WTC11 (cell line): ENCODE measurements around the gene DAB1. TPM values are rescaled to one million over a fixed set of nuclear protein-coding genes. Genes with fewer than 3 reads are reported as not detected.

Source experiments
- ATAC-seq: fragments of 200-7000 bp; cut with Tn5 transposase; 2 replicates; pipeline ENCODE4 v1.10.0; 2021; ENCODE audit warnings: mild to moderate bottlenecking, moderate library complexity
- CTCF ChIA-PET: fragments of 300-600 bp; sonication (Branson Sonifier 250); formaldehyde crosslinking; loops from one replicate; lab custom pipeline; 2021; ENCODE audit warnings: antibody characterized with exemption; lab: Charles Lee
- POLR2A ChIA-PET: fragments of 350-600 bp; sonication (Branson Sonifier 250); formaldehyde crosslinking; loops from one replicate; lab custom pipeline; 2021; ENCODE audit warnings: antibody characterized with exemption; lab: Charles Lee
- DNase-seq: peaks from one replicate; pipeline ENCODE4 v3.0.0; 2021; ENCODE audit warnings: low spot score
- H3K27ac Mint-ChIP-seq: 2 replicates; pipeline ENCODE4 v1.8.0; 2021; ENCODE audit warnings: mixed read lengths
- H3K27me3 Mint-ChIP-seq: 2 replicates; pipeline ENCODE4 v1.8.0; 2021; ENCODE audit warnings: low read depth, mild to moderate bottlenecking, moderate library complexity, mixed read lengths
- H3K36me3 Mint-ChIP-seq: 2 replicates; pipeline ENCODE4 v1.8.0; 2021; ENCODE audit warnings: mixed read lengths
- H3K4me1 Mint-ChIP-seq: 2 replicates; pipeline ENCODE4 v1.8.0; 2022; ENCODE audit warnings: mixed read lengths
- H3K4me3 Mint-ChIP-seq: 2 replicates; pipeline ENCODE4 v1.8.0; 2021; ENCODE audit warnings: mild to moderate bottlenecking, moderate library complexity, mixed read lengths
- H3K9me3 Mint-ChIP-seq: 2 replicates; pipeline ENCODE4 v1.8.0; 2021; ENCODE audit warnings: mixed read lengths
- ATF2 ChIP-seq: sonication (generic); formaldehyde crosslinking; IDR thresholded peaks from 2 replicates; pipeline ENCODE4 v1.8.1; 2022; ENCODE audit warnings: low read depth, missing genetic modification reagents, borderline replicate concordance
- ELF4 ChIP-seq: sonication (generic); formaldehyde crosslinking; IDR thresholded peaks from 2 replicates; pipeline ENCODE4 v1.8.1; 2022; ENCODE audit warnings: low read depth, mild to moderate bottlenecking, moderate library complexity, missing genetic modification reagents
- EMX1 ChIP-seq: fragments of 250-450 bp; sonication (Bioruptor Pico); IDR thresholded peaks from 2 replicates; pipeline ENCODE4 v1.8.0; 2021; ENCODE audit warnings: mild to moderate bottlenecking
- ERG ChIP-seq: fragments of 250-450 bp; sonication (Bioruptor Pico); IDR thresholded peaks from 2 replicates; pipeline ENCODE4 v1.8.0; 2021; ENCODE audit warnings: mild to moderate bottlenecking
- ESRRA ChIP-seq: sonication (generic); formaldehyde crosslinking; IDR thresholded peaks from 2 replicates; pipeline ENCODE4 v1.8.1; 2022; ENCODE audit warnings: mild to moderate bottlenecking, missing genetic modification reagents, borderline replicate concordance
- FOXK1 ChIP-seq: sonication (generic); formaldehyde crosslinking; IDR thresholded peaks from 2 replicates; pipeline ENCODE4 v1.8.0; 2022; ENCODE audit warnings: mild to moderate bottlenecking, moderate library complexity, missing genetic modification reagents
- GTF2I ChIP-seq: fragments of 250-450 bp; sonication (Bioruptor Pico); conservative IDR thresholded peaks from 2 replicates; pipeline ENCODE4 v1.4.0; 2021; ENCODE audit warnings: mild to moderate bottlenecking
- JUN ChIP-seq: sonication (generic); formaldehyde crosslinking; IDR thresholded peaks from 2 replicates; pipeline ENCODE4 v1.8.0; 2023; ENCODE audit warnings: mild to moderate bottlenecking, missing genetic modification reagents
- KAT7 ChIP-seq: sonication (generic); formaldehyde crosslinking; IDR thresholded peaks from 2 replicates; pipeline ENCODE4 v1.8.1; 2023; ENCODE audit warnings: missing genetic modification reagents, mild to moderate bottlenecking, borderline replicate concordance
- MYBL2 ChIP-seq: sonication (generic); formaldehyde crosslinking; IDR thresholded peaks from 2 replicates; pipeline ENCODE4 v1.8.1; 2023; ENCODE audit warnings: mild to moderate bottlenecking, moderate library complexity, missing genetic modification reagents
- NFATC4 ChIP-seq: fragments of 250-450 bp; sonication (Bioruptor Pico); IDR thresholded peaks from 2 replicates; pipeline ENCODE4 v1.9.0; 2021; ENCODE audit warnings: mild to moderate bottlenecking
- NFYB ChIP-seq: sonication (generic); formaldehyde crosslinking; conservative IDR thresholded peaks from 2 replicates; pipeline ENCODE4 v1.8.0; 2022; ENCODE audit warnings: low read depth, missing genetic modification reagents
- NR1H2 ChIP-seq: sonication (generic); formaldehyde crosslinking; IDR thresholded peaks from 2 replicates; pipeline ENCODE4 v1.9.0; 2021; ENCODE audit warnings: mild to moderate bottlenecking, moderate library complexity, missing genetic modification reagents
- NR2C2 ChIP-seq: sonication (generic); formaldehyde crosslinking; IDR thresholded peaks from 2 replicates; pipeline ENCODE4 v1.8.0; 2022; ENCODE audit warnings: mild to moderate bottlenecking, missing genetic modification reagents
- NR3C1 ChIP-seq: sonication (generic); formaldehyde crosslinking; conservative IDR thresholded peaks from 2 replicates; pipeline ENCODE4 v1.8.1; 2023; ENCODE audit warnings: low read depth, mild to moderate bottlenecking, missing genetic modification reagents
- SP1 ChIP-seq: sonication (generic); formaldehyde crosslinking; conservative IDR thresholded peaks from 2 replicates; pipeline ENCODE4 v1.8.1; 2022; ENCODE audit warnings: missing genetic modification reagents
- TEAD4 ChIP-seq: sonication (generic); formaldehyde crosslinking; IDR thresholded peaks from 2 replicates; pipeline ENCODE4 v1.8.0; 2022; ENCODE audit warnings: mild to moderate bottlenecking, missing genetic modification reagents
- ZBTB43 ChIP-seq: sonication (generic); formaldehyde crosslinking; IDR thresholded peaks from 2 replicates; pipeline ENCODE4 v1.8.1; 2023; ENCODE audit warnings: mild to moderate bottlenecking, missing genetic modification reagents
- ZNF138 ChIP-seq: sonication (generic); formaldehyde crosslinking; conservative IDR thresholded peaks from 2 replicates; pipeline ENCODE4 v1.8.1; 2022; ENCODE audit warnings: mild to moderate bottlenecking, moderate library complexity, missing genetic modification reagents
- ZNF232 ChIP-seq: sonication (generic); formaldehyde crosslinking; IDR thresholded peaks from 2 replicates; pipeline ENCODE4 v1.8.0; 2022; ENCODE audit warnings: mild to moderate bottlenecking, missing genetic modification reagents
- ZNF281 ChIP-seq: sonication (generic); formaldehyde crosslinking; IDR thresholded peaks from 2 replicates; pipeline ENCODE4 v1.8.0; 2023; ENCODE audit warnings: mild to moderate bottlenecking, missing genetic modification reagents
- ZNF317 ChIP-seq: sonication (generic); formaldehyde crosslinking; IDR thresholded peaks from 2 replicates; pipeline ENCODE4 v1.8.1; 2023; ENCODE audit warnings: low read depth, mild to moderate bottlenecking, moderate library complexity, missing genetic modification reagents, borderline replicate concordance
- ZNF396 ChIP-seq: fragments of 250-450 bp; sonication (Bioruptor Pico); IDR thresholded peaks from 2 replicates; pipeline ENCODE4 v1.8.0; 2021; ENCODE audit warnings: mild to moderate bottlenecking, moderate library complexity, borderline replicate concordance
- total RNA-seq: library from RNA; stranded (reverse); gene quantifications from 3 replicates; pipeline ENCODE4 v1.2.3, GENCODE V29; 2021
- TF ChIP-seq, protein P1 (sequence below): fragments of 250-450 bp; sonication (Bioruptor Pico); IDR thresholded peaks from 2 replicates; pipeline ENCODE4 v1.9.0; 2021; ENCODE audit warnings: mild to moderate bottlenecking
- TF ChIP-seq, protein P2 (sequence below): fragments of 250-450 bp; sonication (Bioruptor Pico); IDR thresholded peaks from 2 replicates; pipeline ENCODE4 v1.9.0; 2021; ENCODE audit warnings: mild to moderate bottlenecking
- TF ChIP-seq, protein P3 (sequence below): sonication (generic); formaldehyde crosslinking; IDR thresholded peaks from 2 replicates; pipeline ENCODE4 v1.8.1; 2022; ENCODE audit warnings: mild to moderate bottlenecking, missing genetic modification reagents, moderate library complexity, borderline replicate concordance

Gene DAB1
- total RNA-seq, 1 experiment from 2014 or later: 10.7 TPM

DNA sequence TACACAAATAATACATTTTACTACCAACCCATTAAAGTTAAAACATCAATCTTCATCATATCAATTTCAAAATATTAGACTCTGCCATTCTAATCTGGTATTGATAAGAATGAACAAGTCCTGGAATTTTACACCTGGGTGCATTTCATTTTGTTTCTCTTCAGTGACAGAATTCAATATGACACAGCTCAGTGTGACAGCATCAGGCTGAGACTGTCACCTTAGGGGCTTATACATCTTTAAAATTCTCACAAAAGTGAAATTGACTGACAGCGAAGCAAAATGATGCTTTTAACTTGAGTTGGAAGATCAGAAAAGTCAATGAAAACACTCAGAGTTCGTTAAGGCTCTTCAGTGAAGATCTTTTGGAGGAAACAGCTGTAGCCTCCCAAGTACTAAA is 213.0 kb downstream of the DAB1 start:
- no peak overlapping the region for H3K27ac Mint-ChIP-seq
- peaks cover 39% of the 10 kb centered on the region for H3K27me3 Mint-ChIP-seq
- DNase-seq (no peak), ATAC-seq (no peak)
- H3K36me3 Mint-ChIP-seq: no peaks in the 10 kb centered on the region
- no peak overlapping the region for H3K4me3 Mint-ChIP-seq
- no peaks in the 10 kb centered on the region for H3K9me3 Mint-ChIP-seq
- ChIA-PET POLR2A (no interaction called here), CTCF (no interaction called here)
- TF ChIP-seq ZBTB43 (CRISPR knock-in tag) (no peak), ATF2 (no peak), NFATC4 (CRISPR knock-in tag) (no peak), ZNF281 (CRISPR knock-in tag) (no peak), ERG (CRISPR knock-in tag) (no peak), EMX1 (no peak), NR3C1 (no peak), FOXK1 (CRISPR knock-in tag) (no peak), NR1H2 (CRISPR knock-in tag) (no peak), ZNF317 (CRISPR knock-in tag) (no peak), ZNF396 (no peak), ESRRA (CRISPR knock-in tag) (no peak), JUN (CRISPR knock-in tag) (no peak), ZNF138 (CRISPR knock-in tag) (no peak)
- TF ChIP-seq, protein P1, sequence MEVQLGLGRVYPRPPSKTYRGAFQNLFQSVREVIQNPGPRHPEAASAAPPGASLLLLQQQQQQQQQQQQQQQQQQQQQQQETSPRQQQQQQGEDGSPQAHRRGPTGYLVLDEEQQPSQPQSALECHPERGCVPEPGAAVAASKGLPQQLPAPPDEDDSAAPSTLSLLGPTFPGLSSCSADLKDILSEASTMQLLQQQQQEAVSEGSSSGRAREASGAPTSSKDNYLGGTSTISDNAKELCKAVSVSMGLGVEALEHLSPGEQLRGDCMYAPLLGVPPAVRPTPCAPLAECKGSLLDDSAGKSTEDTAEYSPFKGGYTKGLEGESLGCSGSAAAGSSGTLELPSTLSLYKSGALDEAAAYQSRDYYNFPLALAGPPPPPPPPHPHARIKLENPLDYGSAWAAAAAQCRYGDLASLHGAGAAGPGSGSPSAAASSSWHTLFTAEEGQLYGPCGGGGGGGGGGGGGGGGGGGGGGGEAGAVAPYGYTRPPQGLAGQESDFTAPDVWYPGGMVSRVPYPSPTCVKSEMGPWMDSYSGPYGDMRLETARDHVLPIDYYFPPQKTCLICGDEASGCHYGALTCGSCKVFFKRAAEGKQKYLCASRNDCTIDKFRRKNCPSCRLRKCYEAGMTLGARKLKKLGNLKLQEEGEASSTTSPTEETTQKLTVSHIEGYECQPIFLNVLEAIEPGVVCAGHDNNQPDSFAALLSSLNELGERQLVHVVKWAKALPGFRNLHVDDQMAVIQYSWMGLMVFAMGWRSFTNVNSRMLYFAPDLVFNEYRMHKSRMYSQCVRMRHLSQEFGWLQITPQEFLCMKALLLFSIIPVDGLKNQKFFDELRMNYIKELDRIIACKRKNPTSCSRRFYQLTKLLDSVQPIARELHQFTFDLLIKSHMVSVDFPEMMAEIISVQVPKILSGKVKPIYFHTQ (CRISPR knock-in tag): no peak
- TF ChIP-seq, all 79 proteins: peak for 0
- peaks cover 22% of the 10 kb centered on the region for H3K4me1 Mint-ChIP-seq

DNA sequence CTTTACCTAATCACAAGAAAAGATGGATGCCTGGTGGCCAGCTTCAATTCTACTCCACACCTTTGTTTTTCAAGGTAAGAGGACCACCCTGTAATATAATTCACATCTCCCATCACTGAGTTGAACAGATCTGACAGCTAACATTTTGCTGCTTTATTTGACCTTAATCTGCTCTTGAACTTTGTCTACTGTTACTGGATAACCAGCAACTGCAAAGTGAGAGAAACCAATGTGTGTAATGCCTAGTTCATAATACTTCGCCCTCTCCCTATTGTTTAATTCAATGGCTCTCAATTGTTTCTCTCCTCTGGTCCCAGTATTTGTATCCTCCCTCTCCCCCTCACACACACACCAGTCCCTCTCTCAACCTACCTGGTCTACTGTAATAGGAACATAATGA is 214.4 kb downstream of the DAB1 start:
- Mint-ChIP-seq H3K9me3 (no peaks in the 10 kb centered on the region), H3K4me3 (no peak overlapping the region), H3K27me3 (peaks cover 53% of the 10 kb centered on the region), H3K36me3 (no peaks in the 10 kb centered on the region), H3K4me1 (peaks cover 25% of the 10 kb centered on the region), H3K27ac (no peak overlapping the region)
- ChIA-PET CTCF (interaction anchor here (0.5 kb wide), 1 partner anchor 214 kb away, joined by 3 read pairs; the partner anchor contains the start of gene DAB1), POLR2A (no interaction called here)
- DNase-seq: no peak
- ATAC-seq: no peak
- TF ChIP-seq MYBL2 (CRISPR knock-in tag): no peak
- TF ChIP-seq NR2C2 (CRISPR knock-in tag): no peak
- TF ChIP-seq ZNF396: no peak
- no peak for TF ChIP-seq NFYB
- TF ChIP-seq, protein P2, sequence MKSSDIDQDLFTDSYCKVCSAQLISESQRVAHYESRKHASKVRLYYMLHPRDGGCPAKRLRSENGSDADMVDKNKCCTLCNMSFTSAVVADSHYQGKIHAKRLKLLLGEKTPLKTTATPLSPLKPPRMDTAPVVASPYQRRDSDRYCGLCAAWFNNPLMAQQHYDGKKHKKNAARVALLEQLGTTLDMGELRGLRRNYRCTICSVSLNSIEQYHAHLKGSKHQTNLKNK (CRISPR knock-in tag): no peak
- TF ChIP-seq, protein P3, sequence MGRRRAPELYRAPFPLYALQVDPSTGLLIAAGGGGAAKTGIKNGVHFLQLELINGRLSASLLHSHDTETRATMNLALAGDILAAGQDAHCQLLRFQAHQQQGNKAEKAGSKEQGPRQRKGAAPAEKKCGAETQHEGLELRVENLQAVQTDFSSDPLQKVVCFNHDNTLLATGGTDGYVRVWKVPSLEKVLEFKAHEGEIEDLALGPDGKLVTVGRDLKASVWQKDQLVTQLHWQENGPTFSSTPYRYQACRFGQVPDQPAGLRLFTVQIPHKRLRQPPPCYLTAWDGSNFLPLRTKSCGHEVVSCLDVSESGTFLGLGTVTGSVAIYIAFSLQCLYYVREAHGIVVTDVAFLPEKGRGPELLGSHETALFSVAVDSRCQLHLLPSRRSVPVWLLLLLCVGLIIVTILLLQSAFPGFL (CRISPR knock-in tag): no peak
- no peak for TF ChIP-seq ELF4
- TF ChIP-seq SP1 (CRISPR knock-in tag): no peak
- no peak for TF ChIP-seq KAT7 (CRISPR knock-in tag)
- no peak for TF ChIP-seq NFATC4 (CRISPR knock-in tag)
- no peak for TF ChIP-seq ZNF232 (CRISPR knock-in tag)
- no peak for TF ChIP-seq GTF2I (CRISPR knock-in tag)
- no peak for TF ChIP-seq TEAD4
